HG03280 (cell line): ENCODE measurements around the gene CD8B.

Experiments used
- ATAC-seq: cut with Tn5 transposase; IDR thresholded peaks from one replicate; pipeline ENCODE4 v1.9.1; 2021; ENCODE audit warnings: mild to moderate bottlenecking, moderate library complexity; ENCODE audit not compliant: unreplicated experiment

CD8B gene

GRCh38 chr2:86775338-86775737 lies 86.3 kb downstream of the CD8B start:
- ATAC-seq: no peak

GRCh38 chr2:86774862-86775261 lies 86.8 kb downstream of the CD8B start:
- no peak for ATAC-seq

- no peak for ATAC-seq
These were observed 89.1 kb downstream of the CD8B start for GRCh38 chr2:86772611-86773010.

GRCh38 chr2:86770816-86771301 lies 90.8 kb downstream of the CD8B start:
- no peak for ATAC-seq

- no peak for ATAC-seq
These were observed 91.8 kb downstream of the CD8B start for GRCh38 chr2:86769838-86770237.

- no peak for ATAC-seq
These were observed 93.3 kb downstream of the CD8B start for GRCh38 chr2:86768189-86768949.
